ENCODE measurements around the gene WDR44.
"Not testable (repeated sequence)": the region's sequence is repeated elsewhere in the genome, so short reads cannot be mapped to it uniquely, and the experiment has no call there.

- TF ChIP-seq CTCF, POLR2AphosphoS5 (IDR thresholded peaks at IDR 0.05): not testable (repeated sequence)
Measured at GRCh38 chrX:118470721-118471347, 124.9 kb downstream of the WDR44 start.
